HFFc6 (cell line): ENCODE measurements around the gene ZNF275. TPM values are rescaled to one million over a fixed set of nuclear protein-coding genes. Genes with fewer than 3 reads are reported as not detected.

Experiments used
- DNase-seq: peaks from one replicate; pipeline ENCODE4 v3.0.0-alpha.2; 2018
- H3K27ac Mint-ChIP-seq: 2 replicates; pipeline ENCODE4 v1.8.0; 2020; ENCODE audit warnings: mild to moderate bottlenecking, mixed read lengths
- H3K27me3 Mint-ChIP-seq: 2 replicates; pipeline ENCODE4 v1.8.0; 2021; ENCODE audit warnings: mild to moderate bottlenecking, moderate library complexity, mixed read lengths; ENCODE audit not compliant: insufficient read depth
- H3K36me3 Mint-ChIP-seq: 2 replicates; pipeline ENCODE4 v1.8.0; 2021; ENCODE audit warnings: low read depth, mixed read lengths
- H3K4me1 Mint-ChIP-seq: 2 replicates; pipeline ENCODE4 v1.8.0; 2020; ENCODE audit warnings: low read depth, mixed read lengths
- H3K4me3 Mint-ChIP-seq: 2 replicates; pipeline ENCODE4 v1.8.0; 2020; ENCODE audit warnings: mild to moderate bottlenecking, moderate library complexity, mixed read lengths
- H3K9me3 Mint-ChIP-seq: 2 replicates; pipeline ENCODE4 v1.8.0; 2020; ENCODE audit warnings: mild to moderate bottlenecking, mixed read lengths
- CTCF ChIP-seq: fragments of 200-600 bp; sonication (generic); IDR thresholded peaks from 2 replicates; pipeline ENCODE4 v1.5.0; 2021; ENCODE audit warnings: antibody characterized with exemption, mild to moderate bottlenecking
- total RNA-seq, 6 experiments: library from RNA; stranded (reverse); fragmentation: NEBNext Ultra II Directional; extraction: Animal tissue kit (Norgen Biotek cat#: 25700); gene quantifications; 2 replicates in 1 of 6; 3 replicates in 5 of 6; pipeline ENCODE4 v1.2.3, GENCODE V29; 2021

The ZNF275 gene
- total RNA-seq, 6 experiments from 2014 or later, result 10.5 to 14.2 (median 12.5) TPM

GRCh38 chrX:153366878-153367538 is 33.1 kb downstream of the ZNF275 start:
- Mint-ChIP-seq H3K27ac (no peak overlapping the region), H3K9me3 (no peaks in the 10 kb centered on the region), H3K27me3 (no peaks in the 10 kb centered on the region; the same call in 1 of the 2 replicates), H3K4me1 (peaks cover 9% of the 10 kb centered on the region), H3K4me3 (no peak overlapping the region), H3K36me3 (no peaks in the 10 kb centered on the region)
- TF ChIP-seq CTCF, result no peak
- no peak for DNase-seq

- H3K36me3 Mint-ChIP-seq, result no peaks in the 10 kb centered on the region
- peaks cover 9% of the 10 kb centered on the region for H3K4me1 Mint-ChIP-seq
- DNase-seq, result no peak
- peaks cover 3% of the 10 kb centered on the region; the same call in 1 of the 2 replicates for H3K27me3 Mint-ChIP-seq
- no peaks in the 10 kb centered on the region for H3K9me3 Mint-ChIP-seq
- H3K4me3 Mint-ChIP-seq, result no peak overlapping the region
- TF ChIP-seq CTCF, result no peak
- no peak overlapping the region for H3K27ac Mint-ChIP-seq
These were observed 36.5 kb downstream of the ZNF275 start for GRCh38 chrX:153370293-153371055.

- TF ChIP-seq CTCF, result no peak
- Mint-ChIP-seq H3K27ac (no peak overlapping the region; the same call in 1 of the 2 replicates), H3K27me3 (peaks cover 3% of the 10 kb centered on the region; the same call in 1 of the 2 replicates), H3K4me3 (no peak overlapping the region), H3K9me3 (no peaks in the 10 kb centered on the region), H3K36me3 (no peaks in the 10 kb centered on the region), H3K4me1 (peaks cover 9% of the 10 kb centered on the region)
- no peak for DNase-seq
These were observed 37.3 kb downstream of the ZNF275 start for GRCh38 chrX:153371256-153371655.

GRCh38 chrX:153372949-153373348 is 39.0 kb downstream of the ZNF275 start:
- H3K27me3 Mint-ChIP-seq, result peaks cover 3% of the 10 kb centered on the region; the same call in 1 of the 2 replicates
- peaks cover 9% of the 10 kb centered on the region for H3K4me1 Mint-ChIP-seq
- no peak overlapping the region for H3K27ac Mint-ChIP-seq
- no peaks in the 10 kb centered on the region for H3K9me3 Mint-ChIP-seq
- no peak for TF ChIP-seq CTCF
- no peak for DNase-seq
- no peak overlapping the region for H3K4me3 Mint-ChIP-seq
- H3K36me3 Mint-ChIP-seq, result no peaks in the 10 kb centered on the region

- TF ChIP-seq CTCF, result peak; percentile 42
- Mint-ChIP-seq H3K4me3 (no peak overlapping the region), H3K9me3 (no peaks in the 10 kb centered on the region), H3K4me1 (peaks cover 9% of the 10 kb centered on the region), H3K36me3 (no peaks in the 10 kb centered on the region), H3K27me3 (peaks cover 3% of the 10 kb centered on the region), H3K27ac (no peak overlapping the region)
- DNase-seq, result no peak
These were observed 40.5 kb downstream of the ZNF275 start for GRCh38 chrX:153374426-153374825.
